ENCODE data around the gene MRPS30.
"Not testable (repeated sequence)": the region's sequence is repeated elsewhere in the genome, so short reads cannot be mapped to it uniquely, and the experiment has no call there.

The MRPS30 gene

DNA sequence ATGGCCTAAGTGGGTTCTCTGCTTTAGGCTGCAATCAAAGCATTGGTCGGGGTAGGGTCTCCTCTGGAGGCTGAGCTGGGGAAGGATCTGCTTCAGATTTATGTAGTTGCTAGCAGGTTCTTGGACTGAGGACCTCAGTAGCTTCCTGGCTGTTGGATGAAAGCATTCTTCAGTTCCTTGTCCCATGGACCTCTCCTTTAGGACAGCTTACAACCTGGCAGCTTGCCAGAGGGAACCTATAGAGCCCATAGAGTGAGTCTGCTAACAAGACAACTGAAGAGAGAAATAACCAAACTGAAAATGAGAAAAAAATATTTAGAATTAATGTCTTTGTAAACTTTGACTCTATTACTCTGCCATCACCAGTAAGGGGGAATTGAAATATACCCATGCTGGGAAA, 12.4 kb downstream of the MRPS30 start:
- DNase-seq (ENCODE audit: low spot score), result no peak

DNA sequence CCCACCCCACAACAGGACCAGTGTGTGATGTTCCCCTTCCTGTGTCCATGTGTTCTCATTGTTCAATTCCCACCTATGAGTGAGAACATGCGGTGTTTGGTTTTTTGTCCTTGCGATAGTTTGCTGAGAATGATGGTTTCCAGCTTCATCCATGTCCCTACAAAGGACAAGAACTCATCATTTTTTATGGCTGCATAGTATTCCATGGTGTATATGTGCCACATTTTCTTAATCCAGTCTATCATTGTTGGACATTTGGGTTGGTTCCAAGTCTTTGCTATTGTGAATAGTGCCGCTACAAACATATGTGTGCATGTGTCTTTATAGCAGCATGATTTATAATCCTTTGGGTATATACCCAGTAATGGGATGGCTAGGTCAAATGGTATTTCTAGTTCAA, 15.9 kb downstream of the MRPS30 start:
- not testable (repeated sequence) for DNase-seq (ENCODE audit: low spot score)

DNA sequence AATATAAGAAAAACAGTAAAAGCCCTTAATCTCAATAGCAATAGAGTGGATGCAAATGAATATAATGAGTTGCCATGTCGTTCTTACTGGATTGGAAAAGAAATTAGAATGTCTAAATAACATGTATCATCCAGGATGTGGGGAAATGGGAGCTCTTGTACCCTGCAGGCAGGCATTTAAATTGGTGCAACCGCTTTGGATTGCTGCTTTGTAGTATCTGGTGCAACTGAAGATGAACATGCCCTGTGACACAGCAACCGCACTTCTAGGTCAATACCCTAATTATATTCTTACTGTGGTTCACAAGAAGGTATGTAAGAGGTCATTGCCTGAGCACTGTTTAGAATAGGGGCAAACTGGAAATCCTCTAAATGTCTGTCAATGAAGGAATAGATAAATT, 18.9 kb downstream of the MRPS30 start:
- no peak for DNase-seq (ENCODE audit: low spot score)

DNA sequence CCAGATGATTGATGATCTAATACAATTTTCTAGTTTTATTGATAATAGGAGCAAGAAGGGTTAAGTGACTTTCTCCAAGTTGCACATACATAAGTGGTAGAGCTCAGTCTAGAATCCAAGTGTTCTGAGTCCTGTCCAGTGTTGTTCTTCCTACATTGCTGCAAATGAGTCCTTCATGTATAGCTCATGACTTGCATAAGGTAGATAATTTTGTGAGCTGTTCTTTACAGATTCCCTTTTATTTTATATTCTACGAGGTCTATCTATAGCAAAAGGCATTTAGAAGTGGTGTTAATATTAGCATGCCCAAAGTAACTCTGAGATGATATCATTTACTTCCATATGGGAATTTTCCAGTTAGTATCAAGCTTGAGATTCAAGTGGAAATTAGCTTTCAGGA, 20.0 kb downstream of the MRPS30 start:
- no peak for DNase-seq (ENCODE audit: low spot score)

DNA sequence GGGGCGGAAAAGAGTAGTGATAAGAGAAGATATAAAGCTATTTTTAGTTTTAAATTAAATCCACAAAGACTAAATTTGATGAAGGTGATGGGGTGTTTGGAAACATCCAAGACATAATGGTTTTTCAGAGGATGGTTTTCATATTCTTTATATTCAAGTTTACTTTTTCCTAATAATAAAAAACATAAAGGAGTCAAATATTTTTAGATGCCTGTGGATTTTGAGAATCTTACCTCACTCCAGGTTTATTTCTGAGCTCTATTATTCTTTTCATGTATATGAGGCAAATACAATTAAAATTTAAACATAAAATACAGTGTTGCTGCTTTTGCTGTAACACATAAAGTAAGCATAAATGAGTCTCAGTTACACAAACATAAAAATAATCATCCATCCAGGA, 22.2 kb downstream of the MRPS30 start:
- no peak for DNase-seq (ENCODE audit: low spot score)

DNA sequence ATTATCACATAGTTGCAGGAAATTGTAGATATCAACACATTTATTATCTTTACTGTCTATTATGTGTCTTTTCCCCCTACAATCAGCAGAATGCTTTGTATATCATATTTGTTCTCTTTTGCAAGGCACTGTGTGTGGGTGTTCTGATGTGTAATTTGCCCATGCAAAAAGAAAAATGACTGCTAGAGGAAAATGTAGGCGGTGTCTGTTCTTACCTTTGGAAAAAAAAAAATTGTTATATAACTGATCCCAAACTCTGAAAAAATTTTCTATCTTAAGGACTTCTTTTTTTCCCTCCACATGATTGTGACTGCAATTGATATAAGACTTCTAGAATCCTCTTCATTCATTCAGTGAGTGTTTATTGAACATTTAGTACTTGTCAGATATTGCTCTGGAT, 24.5 kb downstream of the MRPS30 start:
- DNase-seq (ENCODE audit: low spot score), result no peak

DNA sequence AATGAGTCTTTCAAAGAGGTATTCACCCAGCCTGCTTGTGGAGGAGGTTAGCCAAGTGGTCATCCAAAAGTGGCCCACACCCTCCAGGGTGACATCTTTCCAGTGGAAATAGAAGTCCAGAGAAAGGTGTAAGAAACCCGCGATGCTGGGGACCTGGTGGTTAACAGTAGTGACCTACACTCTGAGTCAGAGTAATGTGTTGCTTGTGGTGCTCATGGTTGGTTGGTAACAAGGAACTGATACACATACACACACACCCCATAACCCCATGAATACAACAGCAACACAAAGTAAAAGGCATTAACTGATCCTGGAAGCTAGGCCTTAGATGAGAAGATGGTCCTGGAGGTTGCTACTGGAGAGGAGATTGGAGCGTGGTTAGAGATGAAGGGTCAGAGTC, 26.9 kb downstream of the MRPS30 start:
- DNase-seq (ENCODE audit: low spot score), result no peak

DNA sequence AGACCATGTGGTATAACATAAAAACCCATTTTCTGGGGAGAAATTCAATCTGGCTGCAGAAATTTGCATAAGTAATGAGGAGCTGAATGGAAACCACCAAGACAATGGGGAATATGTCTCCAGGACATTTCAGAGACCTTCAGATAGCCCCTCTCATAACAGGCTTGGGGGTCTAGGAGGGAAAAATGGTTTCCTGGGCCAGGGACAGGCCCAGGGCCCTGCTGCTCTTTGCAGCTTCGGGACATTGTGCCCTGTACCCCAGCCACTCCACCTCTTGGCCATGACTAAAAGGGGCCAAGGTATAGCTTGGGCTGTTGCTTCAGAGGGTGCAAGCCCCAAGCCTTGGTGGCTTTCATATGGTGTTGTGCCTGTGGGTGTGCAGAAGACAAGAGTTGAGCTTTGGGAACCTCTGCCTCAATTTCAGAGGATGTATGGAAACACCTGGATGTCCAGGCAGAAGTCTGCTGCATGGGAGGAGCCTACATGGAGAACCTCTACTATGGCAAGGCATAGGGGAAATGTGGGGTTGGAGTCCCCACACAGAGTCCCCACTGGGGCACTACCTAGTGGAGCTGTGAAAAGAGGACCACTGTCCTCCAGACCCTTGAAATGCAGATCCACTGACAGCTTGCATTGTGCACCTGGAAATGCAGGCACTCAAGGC, 30.4 kb downstream of the MRPS30 start:
- no peak for DNase-seq (ENCODE audit: low spot score)

DNA sequence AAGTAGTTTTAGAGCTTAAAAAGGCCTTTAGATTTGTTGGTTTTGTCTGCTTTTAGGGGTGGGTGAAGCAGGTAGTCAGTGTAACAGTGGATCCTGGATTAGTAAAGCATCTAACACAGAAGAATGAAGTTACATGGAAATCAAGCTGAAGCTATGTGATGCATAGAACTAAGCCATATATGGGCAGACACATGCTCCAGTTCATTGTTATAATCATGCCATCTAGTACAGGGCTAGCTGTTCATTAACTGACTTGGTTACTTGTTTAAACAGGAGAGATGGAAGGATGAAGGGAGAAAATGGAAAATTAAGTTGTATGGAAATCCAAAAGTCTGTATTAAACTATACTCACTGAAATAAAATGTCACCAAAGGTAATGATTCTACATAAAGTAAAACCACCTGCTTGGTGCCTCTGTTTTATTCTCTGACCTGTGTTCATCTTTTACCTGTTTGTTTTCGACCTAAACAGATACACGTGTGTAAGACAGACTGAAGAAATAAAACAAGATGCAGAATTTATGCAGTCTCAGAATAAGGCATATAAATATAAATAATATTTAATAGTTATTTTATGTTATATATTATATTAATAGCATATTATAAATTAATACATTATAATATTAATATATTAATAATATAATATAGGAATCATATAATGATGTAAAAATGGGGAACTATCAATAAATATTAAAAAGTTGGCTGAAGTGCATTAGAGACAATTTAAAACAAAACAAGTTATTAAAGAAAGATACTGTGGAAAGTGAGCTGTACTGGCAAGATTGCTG, 33.9 kb downstream of the MRPS30 start:
- no peak for DNase-seq (ENCODE audit: low spot score)

DNA sequence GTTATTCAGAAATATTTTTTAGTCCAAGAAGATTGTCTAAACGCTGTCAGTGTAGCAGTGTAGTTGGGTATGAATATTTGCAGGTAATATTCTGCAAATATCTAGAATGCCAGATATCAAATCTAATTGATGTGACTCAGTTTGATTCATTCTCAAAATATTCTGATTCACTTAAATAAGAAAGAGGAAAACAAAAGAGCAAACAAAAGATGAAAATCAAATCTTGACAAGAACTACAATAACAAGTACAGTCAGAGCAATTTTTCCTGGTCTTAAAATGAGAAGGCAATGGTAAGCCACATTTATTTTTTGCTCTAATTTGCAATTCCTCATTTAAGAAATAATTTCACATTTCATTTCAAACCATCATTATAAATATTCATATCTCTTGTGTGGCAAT, 36.0 kb downstream of the MRPS30 start:
- DNase-seq (ENCODE audit: low spot score), result no peak

DNA sequence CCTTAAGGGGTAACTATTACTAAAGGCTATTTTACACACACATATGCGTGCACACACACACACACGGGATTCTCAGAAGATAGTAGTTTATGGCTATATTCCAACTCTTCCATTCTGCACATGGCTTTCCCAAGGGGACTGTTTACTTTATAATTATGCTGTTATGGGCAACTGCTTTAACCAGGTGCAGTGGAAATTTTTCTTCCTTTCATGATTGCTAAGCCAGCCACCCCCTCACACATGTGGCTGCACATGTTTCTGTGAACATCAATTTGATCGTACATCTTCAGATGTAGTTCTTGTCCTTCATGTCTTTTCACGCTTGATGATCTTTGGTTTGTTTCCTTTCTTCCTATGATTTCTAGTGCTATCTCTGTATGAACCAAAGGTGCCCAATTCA, 37.0 kb downstream of the MRPS30 start:
- no peak for DNase-seq (ENCODE audit: low spot score)

DNA sequence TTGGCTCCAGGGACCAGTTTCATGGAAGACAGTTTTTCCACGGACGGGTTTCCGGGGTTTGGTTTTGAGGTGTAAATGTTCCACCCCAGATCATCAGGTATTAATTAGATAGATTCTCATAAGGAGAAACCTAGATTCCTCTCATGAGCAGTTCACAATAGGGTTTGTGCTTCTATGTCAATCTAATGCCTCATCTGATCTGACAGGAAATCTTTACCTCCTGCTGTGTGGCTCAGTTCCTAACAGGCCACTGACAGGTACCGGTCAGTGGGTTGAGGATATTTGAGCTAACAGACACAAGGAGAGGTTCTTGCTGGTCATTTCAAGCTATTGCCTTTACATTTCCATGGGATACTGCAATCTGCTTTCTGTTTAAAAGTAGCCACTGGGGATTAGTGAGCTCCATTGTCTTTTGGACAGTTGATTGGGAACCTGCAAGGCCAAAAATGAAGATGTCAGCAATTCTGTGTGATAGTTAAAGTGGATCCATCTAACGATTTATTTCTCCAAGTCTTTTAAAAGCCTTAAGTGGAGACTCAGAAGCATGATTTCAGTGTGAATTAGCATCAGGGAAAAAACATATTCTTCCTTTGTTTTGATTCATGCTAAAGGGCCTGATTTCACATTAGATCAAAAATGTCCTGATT, 38.6 kb downstream of the MRPS30 start:
- no peak for DNase-seq (ENCODE audit: low spot score)

DNA sequence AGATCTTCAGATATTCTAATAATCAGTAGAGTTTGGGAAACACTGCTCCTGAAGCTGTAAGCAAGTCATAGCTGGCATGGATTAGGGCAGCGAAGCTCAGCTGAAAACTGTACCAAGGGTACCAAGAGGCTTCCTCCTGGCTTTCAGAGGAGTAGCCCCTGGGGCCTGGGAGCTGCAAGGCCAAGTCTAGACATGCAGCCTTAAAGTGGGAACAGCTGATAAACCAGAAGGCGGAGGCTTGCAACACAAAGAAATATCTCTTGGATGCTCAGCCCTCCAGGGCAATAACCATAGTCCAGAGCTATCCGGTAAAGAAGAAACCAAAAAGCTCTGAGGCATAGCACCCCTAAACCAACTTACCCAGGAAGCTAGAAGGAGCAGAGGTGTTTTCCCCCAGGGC, 51.5 kb downstream of the MRPS30 start:
- no peak for DNase-seq (ENCODE audit: low spot score)

DNA sequence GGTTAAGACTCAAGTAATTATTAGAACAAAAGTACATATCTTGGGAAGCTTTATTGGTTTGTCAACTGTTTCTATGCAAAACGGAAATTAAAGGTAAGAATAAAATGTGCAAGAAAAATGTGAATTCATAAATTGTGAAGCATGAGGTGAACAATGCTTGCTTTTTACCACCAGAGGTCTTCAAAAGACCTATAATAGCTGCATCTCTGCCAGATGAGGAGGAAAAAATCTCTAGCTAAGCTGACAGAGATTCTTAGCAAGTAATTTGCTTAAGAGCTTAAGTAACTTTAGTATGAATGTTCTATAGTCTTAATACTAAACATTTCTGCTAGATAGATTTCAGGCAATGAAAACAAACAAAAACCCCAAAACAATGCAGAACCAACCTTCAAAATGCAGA, 54.1 kb downstream of the MRPS30 start:
- peak; percentile 25 for DNase-seq (ENCODE audit: low spot score)
